Endothelial cell of umbilical vein (primary cell): ENCODE data around the gene ARL5C. TPM values are rescaled to one million over a fixed set of nuclear protein-coding genes. Genes with fewer than 3 reads are reported as not detected.

Experiments
- BruUV-seq: library from RNA; stranded (reverse); fragments of 400-500 nt; replicated peaks from 2 replicates; lab custom pipeline; 2021; lab: Mats Ljungman, UMichigan
- CTCF ChIA-PET: fragments of 300-600, 350-600 bp; sonication (Branson Sonifier 250); formaldehyde crosslinking; loops from one replicate; lab custom pipeline; 2021; ENCODE audit warnings: antibody characterized with exemption, inconsistent platforms; lab: Charles Lee
- POLR2A ChIA-PET: fragments of 300-600, 350-600 bp; sonication (Branson Sonifier 250); formaldehyde crosslinking; loops from one replicate; lab custom pipeline; 2021; ENCODE audit warnings: antibody characterized with exemption, inconsistent platforms; lab: Charles Lee
- DNase-seq: peaks from one replicate; pipeline ENCODE4 v3.0.0-alpha.2; 2011; ENCODE audit warnings: low read depth, low spot score
- FAIRE-seq: peaks from 2 replicates; lab custom pipeline; 2011; peaks lifted over from hg19 to GRCh38; lab: Jason Lieb, UNC
- H2AFZ ChIP-seq: 2 replicates; pipeline ENCODE4 v1.6.0; 2012; ENCODE audit warnings: low read depth, low read length, control low read depth, inconsistent platforms
- H3K27ac ChIP-seq: 2 replicates; pipeline ENCODE4 v1.5.1; 2011; ENCODE audit warnings: low read depth, mild to moderate bottlenecking, control low read depth, low read length, moderate library complexity; ENCODE audit not compliant: insufficient read depth
- H3K27me3 ChIP-seq, 2 experiments: 2 replicates each; pipeline versions ENCODE4 v1.6.0 to v1.6.1; 2011; ENCODE audit warnings: low read length in 2 of 2, mixed read lengths in 1 of 2; ENCODE audit not compliant: control insufficient read depth in 2 of 2, insufficient read depth in 2 of 2
- H3K36me3 ChIP-seq, 2 experiments: 2 replicates in 1 of 2; 3 replicates in 1 of 2; pipeline ENCODE4 v1.5.1; 2011; ENCODE audit warnings: low read length in 2 of 2, mild to moderate bottlenecking in 1 of 2, moderate library complexity in 1 of 2; ENCODE audit not compliant: control insufficient read depth in 2 of 2, insufficient read depth in 2 of 2; ENCODE audit errors: extremely low read depth in 1 of 2
- H3K4me1 ChIP-seq: 3 replicates; pipeline ENCODE4 v1.5.1; 2011; ENCODE audit warnings: mild to moderate bottlenecking, low read length; ENCODE audit not compliant: control insufficient read depth, insufficient read depth; ENCODE audit errors: extremely low read depth
- H3K4me2 ChIP-seq: 2 replicates; pipeline ENCODE4 v1.6.1; 2011; ENCODE audit warnings: low read length, control low read depth, mixed read lengths; ENCODE audit not compliant: insufficient read depth
- H3K4me3 ChIP-seq, 3 experiments: fragments of 200-600 bp in 1 of 3; sonication (generic), shearing (Covaris generic) in 1 of 3; replicated peaks in 1 of 3; 2 replicates each; pipeline ENCODE4 v1.5.1; 2011 to 2016; ENCODE audit warnings: control low read depth in 3 of 3, low read length in 3 of 3, mild to moderate bottlenecking in 2 of 3, inconsistent platforms in 1 of 3, low read depth in 1 of 3, moderate library complexity in 1 of 3; ENCODE audit not compliant: insufficient read depth in 1 of 3
- H3K79me2 ChIP-seq: 2 replicates; pipeline ENCODE4 v1.6.0; 2012; ENCODE audit warnings: low read length, inconsistent platforms; ENCODE audit not compliant: control insufficient read depth, insufficient read depth
- H3K9ac ChIP-seq: replicated peaks from 2 replicates; pipeline ENCODE3; 2011; ENCODE audit warnings: low read length, control low read depth; ENCODE audit not compliant: insufficient read depth; ENCODE audit errors: extremely low read depth
- H3K9me1 ChIP-seq: replicated peaks from 3 replicates; pipeline ENCODE4 v1.6.0; 2011; ENCODE audit warnings: mild to moderate bottlenecking, low read length; ENCODE audit not compliant: control insufficient read depth, insufficient read depth; ENCODE audit errors: extremely low read depth
- H3K9me3 ChIP-seq: replicated peaks from 2 replicates; pipeline ENCODE4 v1.5.1; 2012; ENCODE audit warnings: low read length, inconsistent platforms; ENCODE audit not compliant: control insufficient read depth, insufficient read depth
- H4K20me1 ChIP-seq: replicated peaks from 2 replicates; pipeline ENCODE3; 2011; ENCODE audit warnings: mild to moderate bottlenecking, low read length; ENCODE audit not compliant: control insufficient read depth, insufficient read depth; ENCODE audit errors: extremely low read depth
- CTCF ChIP-seq, 2 donors: IDR thresholded peaks; 1 replicate in 1 of 2; 2 replicates in 1 of 2; pipeline ENCODE4 v1.5.1; 2011; ENCODE audit warnings: low read length in 2 of 2, mild to moderate bottlenecking in 2 of 2, moderate library complexity in 2 of 2, control low read depth in 1 of 2, inconsistent platforms in 1 of 2, low read depth in 1 of 2; ENCODE audit not compliant: insufficient read depth in 1 of 2; ENCODE audit errors: extremely low read depth in 1 of 2
- FOS ChIP-seq: IDR thresholded peaks from 2 replicates; pipeline ENCODE4 v1.6.1; 2011; ENCODE audit warnings: mild to moderate bottlenecking, low read length, moderate library complexity, borderline replicate concordance; ENCODE audit not compliant: insufficient read depth
- JUN ChIP-seq: IDR thresholded peaks from 2 replicates; pipeline ENCODE4 v1.6.1; 2011; ENCODE audit warnings: borderline replicate concordance, low read depth; ENCODE audit not compliant: insufficient read length, insufficient read depth
- MYC ChIP-seq: IDR thresholded peaks from one replicate; pipeline ENCODE4 v1.6.1; 2011; ENCODE audit warnings: mild to moderate bottlenecking, low read depth, low read length
- POLR2AphosphoS5 ChIP-seq: IDR thresholded peaks from 2 replicates; pipeline ENCODE4 v1.6.1; 2012; ENCODE audit warnings: low read depth, mild to moderate bottlenecking, control low read depth, low read length, moderate library complexity; ENCODE audit not compliant: insufficient read depth
- dilution Hi-C: fragments of 300-500 bp; cut with MboI; formaldehyde crosslinking; loops from one replicate; pipeline ENCODE4 v1.15.0; 2019; ENCODE audit warnings: low sequenced_read_pairs; ENCODE audit not compliant: extremely low pct_ligation_motif_present
- intact Hi-C: fragments of 100-400 bp; cut with micrococcal nuclease; formaldehyde crosslinking; loops from one replicate; pipeline ENCODE4 v1.10.0; 2022
- polyA plus RNA-seq, 4 experiments: library from polyadenylated mRNA; depleted of rRNA in 3 of 4; stranded (reverse) in 3 of 4; unstranded in 1 of 4; fragments of >200 nt; gene quantifications; 2 replicates each; pipeline versions ENCODE4 v1.2.1 to v1.2.3, GENCODE V29; 2011 to 2012; ENCODE audit warnings: missing spikeins in 1 of 4
- total RNA-seq: library from RNA; stranded (reverse); gene quantifications from 2 replicates; pipeline ENCODE4 v1.2.3, GENCODE V29; 2021

The ARL5C gene
- total and polyA plus RNA-seq, 2 donors (not counting 3 experiments of a cell fraction or from before 2014, with no cell fraction given), result not detected

GRCh38 chr17:39170558-39170957 is 4.6 kb upstream of the ARL5C start:
- H3K9me1 ChIP-seq, result no peaks in the 10 kb centered on the region
- no peak overlapping the region for H3K27ac ChIP-seq
- no peak overlapping the region for H3K4me3 ChIP-seq
- no peaks in the 10 kb centered on the region for H3K79me2 ChIP-seq
- POLR2A ChIA-PET, result no interaction called here
- H3K9me3 ChIP-seq, result no peaks in the 10 kb centered on the region
- intact Hi-C loops, result no loop called here
- DNase-seq (no peak), FAIRE-seq (no peak)
- H3K27me3 ChIP-seq, result peaks cover 18 to 21% of the 10 kb centered on the region in 2 experiments
- H3K9ac ChIP-seq, result no peak overlapping the region
- no peak overlapping the region for H2AFZ ChIP-seq
- H3K4me2 ChIP-seq, result no peak overlapping the region
- dilution Hi-C loops, result no loop called here
- BruUV-seq, result no TSS peak
- H3K36me3 ChIP-seq, result no peaks in the 10 kb centered on the region
- no peaks in the 10 kb centered on the region for H4K20me1 ChIP-seq
- CTCF ChIA-PET, result interaction anchor here (1.7 to 11.0 kb wide), 2 partner anchors 62 to 187 kb away, joined by 6 to 130 read pairs; no protein-coding TSS in a partner anchor
- TF ChIP-seq JUN (no peak), FOS (no peak), MYC (no peak), POLR2AphosphoS5 (no peak), CTCF (IDR thresholded peaks at IDR 0.05; ENCODE audit: extremely low read depth in 1 of 2, insufficient read depth in 1 of 2, low read depth in 1 of 2, low read length in 2 of 2) (no peak)
- H3K4me1 ChIP-seq, result peaks cover 1% of the 10 kb centered on the region

GRCh38 chr17:39170109-39170508 is 4.1 kb upstream of the ARL5C start:
- POLR2A ChIA-PET, result no interaction called here
- no peak for TF ChIP-seq FOS
- no peak for TF ChIP-seq JUN
- no peaks in the 10 kb centered on the region for H4K20me1 ChIP-seq
- H3K9me3 ChIP-seq, result no peaks in the 10 kb centered on the region
- H3K4me1 ChIP-seq, result peaks cover 3% of the 10 kb centered on the region
- no peak for FAIRE-seq
- CTCF ChIA-PET, result interaction anchor here (1.2 to 11.0 kb wide), 3 partner anchors 9 to 186 kb away, joined by 3 to 130 read pairs (median 6); no protein-coding TSS in a partner anchor
- H3K79me2 ChIP-seq, result no peaks in the 10 kb centered on the region
- no peak overlapping the region for H3K9ac ChIP-seq
- no peak overlapping the region for H2AFZ ChIP-seq
- no peaks in the 10 kb centered on the region for H3K36me3 ChIP-seq
- dilution Hi-C loops, result no loop called here
- H3K27me3 ChIP-seq, result peaks cover 22 to 26% of the 10 kb centered on the region in 2 experiments
- no peak overlapping the region for H3K27ac ChIP-seq
- intact Hi-C loops, result no loop called here
- DNase-seq, result no peak
- H3K4me3 ChIP-seq, result no peak overlapping the region
- H3K4me2 ChIP-seq, result no peak overlapping the region
- BruUV-seq, result no TSS peak
- H3K9me1 ChIP-seq, result no peaks in the 10 kb centered on the region
